DOHH2 (cell line): ENCODE data around the gene TMOD2.

Source experiments
- CTCF ChIP-seq: fragments of 200-600 bp; sonication (generic); IDR thresholded peaks from one replicate; pipeline ENCODE4 v1.5.1; 2014; ENCODE audit warnings: antibody characterized with exemption, mild to moderate bottlenecking, low read depth, low read length; ENCODE audit not compliant: poor library complexity, severe bottlenecking
- EZH2phosphoT487 ChIP-seq: fragments of 200-600 bp; sonication (generic); IDR thresholded peaks from 2 replicates; pipeline ENCODE4 v1.6.1; 2017; ENCODE audit warnings: borderline replicate concordance, mild to moderate bottlenecking, antibody characterized with exemption, low read length, moderate library complexity, mixed read lengths

- no peak for TF ChIP-seq CTCF
- TF ChIP-seq EZH2phosphoT487 = no peak
Measured at GRCh38 chr15:51752888-51753287, 1.5 kb downstream of the TMOD2 start.
